Glutamatergic neuron (in vitro differentiated cells): ENCODE measurements around the gene UBE2F. TPM values are rescaled to one million over a fixed set of nuclear protein-coding genes. Genes with fewer than 3 reads are reported as not detected.

Experiments
- DNase-seq: peaks from one replicate; pipeline ENCODE4 v3.0.0; 2022
- H3K27ac Mint-ChIP-seq: one replicate; pipeline ENCODE4 v1.8.0; 2020; ENCODE audit warnings: mild to moderate bottlenecking, mixed read lengths, inconsistent platforms; ENCODE audit not compliant: unreplicated experiment
- H3K27me3 Mint-ChIP-seq: one replicate; pipeline ENCODE4 v1.8.0; 2020; ENCODE audit warnings: mild to moderate bottlenecking, moderate library complexity, mixed read lengths, inconsistent platforms; ENCODE audit not compliant: unreplicated experiment
- H3K36me3 Mint-ChIP-seq: one replicate; pipeline ENCODE4 v1.8.0; 2020; ENCODE audit warnings: mild to moderate bottlenecking, mixed read lengths, inconsistent platforms; ENCODE audit not compliant: unreplicated experiment
- H3K4me1 Mint-ChIP-seq: one replicate; pipeline ENCODE4 v1.8.0; 2020; ENCODE audit warnings: mild to moderate bottlenecking, low read depth, mixed read lengths, inconsistent platforms; ENCODE audit not compliant: unreplicated experiment
- H3K4me3 Mint-ChIP-seq: one replicate; pipeline ENCODE4 v1.8.0; 2020; ENCODE audit warnings: mild to moderate bottlenecking, mixed read lengths, inconsistent platforms; ENCODE audit not compliant: unreplicated experiment
- H3K9me3 Mint-ChIP-seq: one replicate; pipeline ENCODE4 v1.8.0; 2020; ENCODE audit warnings: mild to moderate bottlenecking, moderate library complexity, mixed read lengths, inconsistent platforms; ENCODE audit not compliant: unreplicated experiment
- CTCF ChIP-seq: fragments of 200-600 bp; sonication (generic); IDR thresholded peaks from one replicate; pipeline ENCODE4 v1.5.0; 2021; ENCODE audit not compliant: partially characterized antibody, unreplicated experiment
- total RNA-seq: library from RNA; stranded (reverse); fragmentation: NEBNext Ultra II Directional; extraction: Animal tissue kit (Norgen Biotek cat#: 25700); gene quantifications from one replicate; pipeline ENCODE4 v1.2.1, GENCODE V29; 2021; ENCODE audit not compliant: unreplicated experiment

The UBE2F gene
- total RNA-seq, 1 donor from 2014 or later = 43.0 TPM

GRCh38 chr2:238067939-238068338 is 101.1 kb downstream of the UBE2F start:
- Mint-ChIP-seq H3K4me3 (no peak overlapping the region), H3K27ac (no peak overlapping the region), H3K9me3 (peaks cover 1% of the 10 kb centered on the region), H3K4me1 (peaks cover 21% of the 10 kb centered on the region), H3K36me3 (peaks cover 18% of the 10 kb centered on the region), H3K27me3 (no peaks in the 10 kb centered on the region)
- no peak for TF ChIP-seq CTCF
- DNase-seq = no peak

- Mint-ChIP-seq H3K4me1 (peaks cover 10% of the 10 kb centered on the region), H3K36me3 (peaks cover 20% of the 10 kb centered on the region)
These were observed 102.4 kb downstream of the UBE2F start for GRCh38 chr2:238069021-238069709.

GRCh38 chr2:238069877-238070276 is 103.1 kb downstream of the UBE2F start:
- no peaks in the 10 kb centered on the region for H3K27me3 Mint-ChIP-seq
- H3K36me3 Mint-ChIP-seq = peaks cover 20% of the 10 kb centered on the region
- no peak for DNase-seq
- no peak overlapping the region for H3K4me3 Mint-ChIP-seq
- no peaks in the 10 kb centered on the region for H3K9me3 Mint-ChIP-seq
- TF ChIP-seq CTCF = no peak
- H3K27ac Mint-ChIP-seq = no peak overlapping the region
- H3K4me1 Mint-ChIP-seq = peaks cover 5% of the 10 kb centered on the region

More at GRCh38 chr2:238069021-238069709, 102.4 kb downstream of the UBE2F start:
- TF ChIP-seq CTCF = no peak
- H3K27me3 Mint-ChIP-seq = no peaks in the 10 kb centered on the region
- no peak overlapping the region for H3K4me3 Mint-ChIP-seq
- no peaks in the 10 kb centered on the region for H3K9me3 Mint-ChIP-seq
- DNase-seq = no peak
- H3K27ac Mint-ChIP-seq = no peak overlapping the region

GRCh38 chr2:238075397-238075796 is 108.6 kb downstream of the UBE2F start:
- DNase-seq = no peak
- Mint-ChIP-seq H3K36me3 (peaks cover 19% of the 10 kb centered on the region), H3K27ac (peak overlapping the region; percentile 6), H3K27me3 (no peaks in the 10 kb centered on the region), H3K4me3 (no peak overlapping the region), H3K4me1 (no peaks in the 10 kb centered on the region), H3K9me3 (peaks cover 1% of the 10 kb centered on the region)
- no peak for TF ChIP-seq CTCF

GRCh38 chr2:238077292-238077691 is 110.5 kb downstream of the UBE2F start:
- Mint-ChIP-seq H3K9me3 (peaks cover 1% of the 10 kb centered on the region), H3K4me3 (no peak overlapping the region), H3K4me1 (no peaks in the 10 kb centered on the region), H3K27me3 (peaks cover under 1% of the 10 kb centered on the region), H3K27ac (peak overlapping the region; percentile 44), H3K36me3 (peaks cover 20% of the 10 kb centered on the region)
- no peak for DNase-seq
- no peak for TF ChIP-seq CTCF
